ENCODE measurements around the gene UBQLN4. TPM values are rescaled to one million over a fixed set of nuclear protein-coding genes. Genes with fewer than 3 reads are reported as not detected.
"Not testable (repeated sequence)": the region's sequence is repeated elsewhere in the genome, so short reads cannot be mapped to it uniquely, and the experiment has no call there.

UBQLN4 gene
- total RNA-seq, 4 donors from 2014 or later, result 16.3 to 22.5 (median 21.4) TPM

GRCh38 chr1:156075162-156075561 is 21.6 kb upstream of the UBQLN4 start:
- H3K4me3 ChIP-seq, result no peak overlapping the region
- no peaks in the 10 kb centered on the region for H3K9me3 ChIP-seq
- H3K36me3 ChIP-seq, result peaks cover 0 to 5% (median 0%) of the 10 kb centered on the region in 3 donors
- no peaks in the 10 kb centered on the region for H3K27me3 ChIP-seq
- DNase-seq, result no peak
- H3K27ac ChIP-seq, result no peak overlapping the region
- H3K4me1 ChIP-seq, result no peaks in the 10 kb centered on the region
- TF ChIP-seq CTCF (IDR thresholded peaks at IDR 0.05) (no peak), POLR2A (IDR thresholded peaks at IDR 0.05) (no peak)

GRCh38 chr1:156074661-156075060 is 21.1 kb upstream of the UBQLN4 start:
- no peak for DNase-seq
- Histone ChIP-seq H3K27ac (no peak overlapping the region), H3K4me1 (no peaks in the 10 kb centered on the region), H3K9me3 (no peaks in the 10 kb centered on the region), H3K27me3 (no peaks in the 10 kb centered on the region), H3K4me3 (no peak overlapping the region), H3K36me3 (peaks cover 0 to 8% (median 0%) of the 10 kb centered on the region in 3 donors)
- TF ChIP-seq CTCF (IDR thresholded peaks at IDR 0.05) (no peak), POLR2A (IDR thresholded peaks at IDR 0.05) (no peak)

GRCh38 chr1:156073740-156074139 is 20.1 kb upstream of the UBQLN4 start:
- H3K4me1 ChIP-seq, result no peaks in the 10 kb centered on the region
- H3K27ac ChIP-seq, result no peak overlapping the region
- H3K36me3 ChIP-seq, result peaks cover 0 to 17% (median 0%) of the 10 kb centered on the region in 3 donors
- H3K9me3 ChIP-seq, result no peaks in the 10 kb centered on the region
- no peaks in the 10 kb centered on the region for H3K27me3 ChIP-seq
- DNase-seq, result no peak
- TF ChIP-seq POLR2A (IDR thresholded peaks at IDR 0.05) (no peak), CTCF (IDR thresholded peaks at IDR 0.05) (no peak)
- no peak overlapping the region for H3K4me3 ChIP-seq

GRCh38 chr1:156073110-156073687 is 19.6 kb upstream of the UBQLN4 start:
- no peaks in the 10 kb centered on the region for H3K9me3 ChIP-seq
- peaks cover 0 to 18% (median 0%) of the 10 kb centered on the region in 3 donors for H3K36me3 ChIP-seq
- DNase-seq, result no peak
- no peak overlapping the region for H3K27ac ChIP-seq
- no peak for TF ChIP-seq CTCF (IDR thresholded peaks at IDR 0.05)
- TF ChIP-seq POLR2A (IDR thresholded peaks at IDR 0.05), result no peak
- no peaks in the 10 kb centered on the region for H3K4me1 ChIP-seq
- H3K4me3 ChIP-seq, result no peak overlapping the region
- H3K27me3 ChIP-seq, result no peaks in the 10 kb centered on the region

- Histone ChIP-seq H3K36me3 (peaks cover 0 to 18% (median 0%) of the 10 kb centered on the region in 3 donors), H3K4me3 (no peak overlapping the region), H3K4me1 (no peaks in the 10 kb centered on the region), H3K27me3 (no peaks in the 10 kb centered on the region), H3K9me3 (no peaks in the 10 kb centered on the region), H3K27ac (no peak overlapping the region)
- TF ChIP-seq POLR2A (IDR thresholded peaks at IDR 0.05) (no peak), CTCF (IDR thresholded peaks at IDR 0.05) (no peak)
- no peak for DNase-seq
Observed at GRCh38 chr1:156072251-156072650, 18.7 kb upstream of the UBQLN4 start.

GRCh38 chr1:156071332-156071816 is 17.8 kb upstream of the UBQLN4 start:
- not testable (repeated sequence) for DNase-seq, H3K27ac ChIP-seq, H3K27me3 ChIP-seq, H3K9me3 ChIP-seq, H3K4me1 ChIP-seq, H3K4me3 ChIP-seq
- H3K36me3 ChIP-seq, result peaks cover 0 to 18% (median 0%) of the 10 kb centered on the region in 3 donors
